COLO668 (cell line): Measurements from ENCODE around the gene AUH.

Experiments
- DNase-seq: peaks from one replicate; lab custom pipeline; 2025; ENCODE audit not compliant: unreplicated experiment; lab: John Stamatoyannopoulos, UW

The AUH gene

GRCh38 chr9:91340395-91340967 is 21.2 kb downstream of the AUH start:
- DNase-seq = no peak

- no peak for DNase-seq
Observed at GRCh38 chr9:91338681-91339080, 23.0 kb downstream of the AUH start.

- no peak for DNase-seq
Observed at GRCh38 chr9:91336786-91337185, 24.9 kb downstream of the AUH start.

GRCh38 chr9:91334053-91334452 is 27.7 kb downstream of the AUH start:
- DNase-seq = no peak

GRCh38 chr9:91333551-91333950 is 28.2 kb downstream of the AUH start:
- DNase-seq = no peak

- DNase-seq = no peak
Observed at GRCh38 chr9:91332546-91333231, 29.0 kb downstream of the AUH start.

GRCh38 chr9:91331849-91332248 is 29.9 kb downstream of the AUH start:
- no peak for DNase-seq

- DNase-seq = no peak
Observed at GRCh38 chr9:91328186-91328585, 33.5 kb downstream of the AUH start.

GRCh38 chr9:91321691-91322090 is 40.0 kb downstream of the AUH start:
- DNase-seq = no peak

GRCh38 chr9:91320299-91320698 is 41.4 kb downstream of the AUH start:
- no peak for DNase-seq

- no peak for DNase-seq
Observed at GRCh38 chr9:91316093-91316492, 45.6 kb downstream of the AUH start.

GRCh38 chr9:91315191-91315590 is 46.5 kb downstream of the AUH start:
- DNase-seq = no peak

GRCh38 chr9:91312717-91313325 is 48.9 kb downstream of the AUH start:
- DNase-seq = no peak

GRCh38 chr9:91310037-91310436 is 51.7 kb downstream of the AUH start:
- DNase-seq = no peak

GRCh38 chr9:91308191-91308590 is 53.5 kb downstream of the AUH start:
- no peak for DNase-seq

GRCh38 chr9:91307279-91307678 is 54.4 kb downstream of the AUH start:
- no peak for DNase-seq

GRCh38 chr9:91306296-91306630 is 55.5 kb downstream of the AUH start:
- no peak for DNase-seq

- DNase-seq = no peak
Observed at GRCh38 chr9:91305596-91306295, 56.0 kb downstream of the AUH start.

GRCh38 chr9:91303741-91304415 is 57.8 kb downstream of the AUH start:
- no peak for DNase-seq

- no peak for DNase-seq
Observed at GRCh38 chr9:91302831-91303230, 58.9 kb downstream of the AUH start.

GRCh38 chr9:91301161-91301560 is 60.6 kb downstream of the AUH start:
- no peak for DNase-seq

- no peak for DNase-seq
Observed at GRCh38 chr9:91298311-91298710, 63.4 kb downstream of the AUH start.
